CD4-positive, alpha-beta T cell treated with Interleukin-4 for 4 hours (primary cell): ENCODE data around the gene SLC39A3.

Source experiments
- DNase-seq: peaks from one replicate; pipeline ENCODE4 v3.0.0-alpha.2; 2020

SLC39A3 gene

DNA sequence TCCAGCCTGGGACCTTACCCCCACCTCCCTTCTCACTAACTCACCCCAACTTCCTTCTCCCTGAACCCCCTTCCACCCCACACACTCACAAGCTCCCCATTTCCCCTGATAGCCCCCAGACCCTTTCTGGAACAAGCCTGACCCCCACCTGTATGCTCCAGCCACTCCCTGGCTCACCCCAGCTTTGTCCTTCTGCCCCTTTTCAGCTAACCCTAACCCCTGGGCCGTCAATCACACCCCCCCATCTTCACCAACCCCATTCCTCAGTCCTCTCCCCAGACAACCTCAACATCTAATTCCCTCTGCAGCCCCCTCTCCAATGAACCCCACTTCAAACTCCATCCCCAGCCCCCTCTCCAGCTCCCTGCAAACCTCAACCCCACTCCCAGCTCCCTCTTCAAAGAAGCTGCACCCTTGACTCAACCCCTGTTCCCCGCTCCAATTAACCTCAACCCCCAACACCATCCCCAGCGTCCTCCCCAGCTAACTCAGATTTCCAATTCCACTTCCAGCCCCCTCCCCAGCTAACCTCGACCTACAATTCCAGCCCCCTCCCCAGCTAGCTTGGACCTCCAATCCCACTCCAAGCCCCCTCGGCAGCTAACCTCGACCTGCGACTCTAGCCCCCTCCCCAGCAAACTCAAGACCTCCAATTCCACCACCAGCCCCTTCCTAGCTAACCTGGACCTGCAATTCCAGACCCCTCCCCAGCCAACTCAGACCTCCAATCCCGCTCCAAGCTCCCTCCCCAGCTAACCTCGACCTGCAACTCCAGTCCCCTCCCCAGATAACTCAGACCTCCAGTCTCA, 38.3 kb downstream of the SLC39A3 start:
- DNase-seq: no peak

- DNase-seq: no peak
Observed at GRCh38 chr19:2700660-2701360, 39.0 kb downstream of the SLC39A3 start.

GRCh38 chr19:2699413-2700140, 40.2 kb downstream of the SLC39A3 start:
- no peak for DNase-seq

DNA sequence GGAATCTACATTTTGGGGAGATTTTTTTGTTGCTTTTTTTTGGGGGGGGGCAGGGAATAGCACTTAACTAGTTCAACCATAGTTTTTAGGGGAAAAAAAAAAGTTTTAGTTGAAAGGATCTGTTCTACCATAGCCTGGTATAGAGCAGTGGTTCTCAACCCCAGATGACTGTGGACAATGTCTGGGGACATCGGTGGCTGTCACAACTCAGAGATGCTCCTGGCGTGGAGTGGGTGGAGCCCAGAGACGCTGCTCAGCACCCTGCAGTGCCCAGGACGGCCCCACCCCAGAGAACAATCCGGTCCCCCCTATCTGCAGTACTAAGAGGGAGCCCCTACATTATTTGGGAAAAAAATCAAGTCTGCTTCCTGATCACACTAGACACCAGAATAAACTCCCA, 45.6 kb downstream of the SLC39A3 start:
- DNase-seq: no peak

- DNase-seq: no peak
Observed at GRCh38 chr19:2693492-2694160, 46.2 kb downstream of the SLC39A3 start.

GRCh38 chr19:2691951-2692350, 47.9 kb downstream of the SLC39A3 start:
- no peak for DNase-seq

DNA sequence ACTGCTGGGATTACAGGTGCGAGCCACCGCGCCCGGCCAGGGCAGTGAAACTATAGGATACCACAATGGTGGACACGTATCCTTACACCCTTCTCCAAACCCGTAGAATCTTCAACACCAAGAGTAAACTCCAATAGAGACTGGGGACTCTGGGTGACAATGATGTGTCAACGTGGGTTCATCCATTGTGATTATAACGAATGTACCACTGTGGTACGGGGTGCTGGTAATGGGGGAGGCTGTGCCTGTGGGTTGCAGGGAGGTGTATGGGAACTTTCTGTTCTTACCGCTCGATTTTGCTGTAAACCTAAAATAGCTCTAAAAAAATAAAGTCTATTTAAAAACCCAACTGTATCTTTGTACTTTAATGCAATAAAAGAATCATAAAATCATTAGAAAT, 49.0 kb downstream of the SLC39A3 start:
- DNase-seq: no peak

DNA sequence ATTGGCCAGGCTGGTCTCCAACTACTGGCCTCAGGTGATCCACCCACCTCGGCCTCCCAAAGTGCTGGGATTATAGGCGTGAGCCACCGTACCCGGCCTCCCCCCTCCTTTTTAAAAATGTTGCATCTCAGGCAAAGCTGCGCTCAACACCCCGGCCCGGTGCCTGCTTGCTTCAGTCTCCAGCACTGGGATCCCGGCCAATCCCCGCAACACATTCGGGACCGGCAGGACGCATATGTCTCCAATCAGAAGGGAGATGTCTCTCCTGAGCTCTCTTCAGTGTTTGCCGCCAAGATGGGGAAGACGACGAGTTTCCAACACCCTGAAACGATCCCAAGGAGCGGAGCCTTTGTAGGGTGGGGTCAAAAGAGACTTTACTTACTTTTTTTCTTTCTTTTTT, 53.5 kb downstream of the SLC39A3 start:
- DNase-seq: no peak

- DNase-seq: no peak
Observed at GRCh38 chr19:2685204-2685704, 54.6 kb downstream of the SLC39A3 start.

DNA sequence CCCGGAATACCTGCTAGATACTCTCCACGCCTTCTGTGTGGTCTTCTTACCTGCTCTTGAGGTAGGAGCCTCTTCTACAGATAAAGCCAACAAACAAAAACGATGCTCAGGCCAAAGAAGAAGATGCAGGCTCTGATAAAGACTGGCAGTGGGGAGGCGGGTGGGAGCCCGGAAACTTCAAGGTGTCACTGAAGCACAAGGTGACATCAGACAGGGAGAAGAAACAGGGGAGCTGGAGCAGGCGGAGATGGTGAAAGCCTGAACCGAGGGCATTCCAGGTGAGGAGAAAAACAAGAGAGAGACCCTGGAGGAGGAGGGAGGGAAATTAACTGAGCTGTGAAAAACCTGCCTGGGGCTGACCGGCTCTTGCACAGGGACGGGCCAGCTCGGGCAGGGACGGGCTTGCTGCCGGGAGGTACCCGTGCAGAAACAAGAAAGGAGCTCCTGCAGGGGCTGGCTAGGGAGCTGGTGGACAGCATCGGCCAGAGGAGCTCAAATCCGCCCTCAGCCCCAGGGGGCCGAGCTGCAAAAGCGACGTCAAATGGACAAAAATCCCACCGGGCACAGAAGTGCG, 56.3 kb downstream of the SLC39A3 start:
- DNase-seq: no peak
